AG10803 (cell line): ENCODE data around the gene INTS3.

Experiments used
- DNase-seq: peaks from one replicate; pipeline ENCODE4 v3.0.0; 2010; ENCODE audit warnings: low read depth
- H3K4me3 ChIP-seq: 2 replicates; pipeline ENCODE4 v1.5.1; 2011; ENCODE audit warnings: mild to moderate bottlenecking, low read length, control low read depth
- CTCF ChIP-seq: conservative IDR thresholded peaks from 2 replicates; pipeline ENCODE4 v1.5.1; 2011; ENCODE audit warnings: mild to moderate bottlenecking, low read length, control low read depth, inconsistent platforms

Gene INTS3

DNA sequence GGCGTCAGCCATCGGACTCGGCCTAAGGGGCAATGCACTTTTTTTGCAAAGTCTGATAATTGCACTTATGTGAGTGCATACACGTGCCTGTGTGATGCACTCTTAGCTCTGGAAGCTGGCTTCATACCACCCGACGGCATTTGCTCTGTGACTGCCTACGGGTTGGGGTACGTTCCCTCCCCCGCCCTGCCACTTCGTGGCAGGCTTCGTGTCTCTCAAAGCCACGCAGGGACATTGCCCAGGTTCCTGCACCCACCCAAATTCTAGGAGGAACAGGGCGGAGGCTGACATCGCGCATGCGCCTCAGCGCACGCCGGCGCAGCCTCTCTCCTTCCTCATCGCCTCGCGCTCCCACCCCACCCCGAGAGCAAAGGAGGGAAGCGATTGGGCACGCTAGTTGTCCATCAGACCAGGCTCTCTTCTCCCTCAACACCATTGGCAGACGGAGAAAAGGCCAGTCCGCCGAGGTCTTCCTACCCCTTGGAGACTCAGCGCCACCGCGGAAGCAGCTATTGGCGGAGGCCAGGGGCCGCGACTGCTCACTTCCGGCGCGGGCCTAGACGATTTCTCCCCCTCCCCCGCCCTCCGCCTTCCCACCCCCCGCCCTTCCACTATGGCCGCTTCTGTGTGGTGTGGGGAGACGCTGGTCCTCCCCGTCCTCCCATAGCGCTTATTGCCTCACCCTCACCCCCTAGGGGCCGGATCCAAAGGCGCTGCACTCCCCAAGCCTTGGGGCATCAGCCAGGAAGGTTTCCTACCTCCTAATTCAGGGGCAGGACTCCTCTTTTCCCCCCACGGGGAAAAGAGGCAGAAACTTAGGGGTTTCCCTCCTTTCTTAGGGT is at the start of gene INTS3:
Gene INTS3, plus strand, starts transcription at position 588 of the 842 bp plus-strand sequence. CDS start 585 bp downstream, outside the sequence.
- peak within 1 kb of the TSS; percentile 96 for H3K4me3 ChIP-seq
- DNase-seq, result peak; percentile 100
- TF ChIP-seq CTCF, result no peak; the same call in 1 of the 2 replicates

- peak; percentile 27 for DNase-seq
- H3K4me3 ChIP-seq, result peak within 1 kb of the TSS; percentile 35
- TF ChIP-seq CTCF, result no peak; the same call in 1 of the 2 replicates
These were observed 49.1 kb upstream of the INTS3 start, which contains the start of gene NPR1 for GRCh38 chr1:153678519-153679336. Gene NPR1, plus strand, starts transcription at chr1:153678688. Its CDS starts 421 bp downstream, at chr1:153679109.

- no peak; the same call in 1 of the 2 replicates for TF ChIP-seq CTCF
- no peak overlapping the region; the same call in 1 of the 2 replicates for H3K4me3 ChIP-seq
- DNase-seq, result no peak
These were observed 48.3 kb upstream of the INTS3 start for GRCh38 chr1:153679337-153680119.

DNA sequence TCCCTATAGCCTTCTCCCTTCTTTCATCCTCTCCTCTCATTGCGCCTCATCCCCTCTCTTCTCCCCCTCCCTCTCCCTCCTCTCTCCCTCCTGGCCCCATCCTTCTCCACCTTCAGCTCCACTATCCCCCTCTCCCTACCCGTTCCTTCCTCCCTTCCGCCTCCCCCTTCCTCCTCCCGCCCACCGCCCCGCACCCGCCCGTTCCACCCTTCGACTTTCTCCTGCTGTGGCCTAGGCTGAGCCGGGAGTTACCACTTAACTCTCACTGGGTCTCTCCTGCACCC is 47.8 kb upstream of the INTS3 start:
- TF ChIP-seq CTCF, result no peak
- DNase-seq, result no peak

GRCh38 chr1:153682730-153683129 is 45.1 kb upstream of the INTS3 start:
- TF ChIP-seq CTCF, result no peak
- no peak overlapping the region for H3K4me3 ChIP-seq
- no peak for DNase-seq

More for the DNA sequence above, 47.8 kb upstream of the INTS3 start:
- no peak overlapping the region for H3K4me3 ChIP-seq

DNA sequence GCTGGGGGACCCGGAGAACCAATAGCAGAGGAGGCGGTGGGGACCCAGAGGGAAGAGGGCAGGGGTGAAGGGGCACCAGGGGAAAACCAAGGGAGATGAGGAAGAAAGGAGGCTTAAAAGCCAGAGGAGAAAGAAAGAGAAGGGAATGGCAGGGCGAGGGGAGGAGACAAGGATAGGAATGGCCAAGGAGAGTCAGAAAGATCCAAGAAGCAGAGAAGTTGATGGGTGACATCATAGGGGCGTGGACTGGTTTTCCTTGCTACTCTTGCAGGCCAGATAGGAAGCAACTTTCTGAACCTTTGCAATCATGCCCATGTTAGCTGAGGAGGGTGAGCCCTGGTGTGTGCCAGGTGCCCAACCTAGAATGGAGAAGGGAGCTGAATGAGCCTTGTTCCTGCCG is 44.0 kb upstream of the INTS3 start:
- TF ChIP-seq CTCF, result no peak
- no peak overlapping the region for H3K4me3 ChIP-seq
- no peak for DNase-seq
